HEK293T (cell line): ENCODE results near the gene DSTYK.

Experiments used
- CTCF ChIA-PET: fragments of 350-600 bp; formaldehyde crosslinking; extraction: SDS; loops from one replicate; lab custom pipeline; 2021; ENCODE audit warnings: antibody characterized with exemption, inconsistent platforms; lab: Yijun Ruan, JAX
- POLR2A ChIA-PET: fragments of 350-600 bp; formaldehyde crosslinking; extraction: SDS; loops from one replicate; lab custom pipeline; 2020; ENCODE audit warnings: antibody characterized with exemption, inconsistent platforms; lab: Yijun Ruan, JAX
- DNase-seq: peaks from one replicate; pipeline ENCODE4 v3.0.0; 2012; ENCODE audit warnings: mixed read lengths; ENCODE audit errors: extremely low spot score
- BHLHE40 ChIP-seq: fragments of 450-650 bp; IDR thresholded peaks from 2 replicates; pipeline ENCODE4 v1.6.1; 2016; ENCODE audit warnings: mild to moderate bottlenecking, moderate library complexity, borderline replicate concordance
- CTBP1 ChIP-seq: fragments of 450-650 bp; IDR thresholded peaks from 2 replicates; pipeline ENCODE4 v1.6.1; 2016; ENCODE audit warnings: borderline replicate concordance
- ELF4 ChIP-seq: fragments of 450-650 bp; IDR thresholded peaks from 2 replicates; pipeline ENCODE4 v1.6.1; 2017; ENCODE audit warnings: antibody characterized with exemption
- FOXA1 ChIP-seq: fragments of 450-650 bp; IDR thresholded peaks from 2 replicates; pipeline ENCODE4 v1.6.1; 2016; ENCODE audit warnings: mild to moderate bottlenecking
- FOXK2 ChIP-seq: fragments of 450-650 bp; IDR thresholded peaks from 2 replicates; pipeline ENCODE4 v1.6.1; 2016; ENCODE audit warnings: mild to moderate bottlenecking
- FOXM1 ChIP-seq: fragments of 450-650 bp; IDR thresholded peaks from 2 replicates; pipeline ENCODE4 v1.6.1; 2017; ENCODE audit warnings: mild to moderate bottlenecking, borderline replicate concordance
- HDGF ChIP-seq: fragments of 450-650 bp; IDR thresholded peaks from 2 replicates; pipeline ENCODE4 v1.6.1; 2017; ENCODE audit warnings: antibody characterized with exemption, borderline replicate concordance
- LEF1 ChIP-seq: fragments of 450-650 bp; IDR thresholded peaks from 2 replicates; pipeline ENCODE4 v1.6.1; 2017; ENCODE audit warnings: mild to moderate bottlenecking, borderline replicate concordance
- NFRKB ChIP-seq: fragments of 450-650 bp; IDR thresholded peaks from 2 replicates; pipeline ENCODE4 v1.6.1; 2016; ENCODE audit warnings: mild to moderate bottlenecking, moderate library complexity
- PKNOX1 ChIP-seq: fragments of 450-650 bp; IDR thresholded peaks from 2 replicates; pipeline ENCODE4 v1.6.1; 2016
- SP1 ChIP-seq: fragments of 450-650 bp; IDR thresholded peaks from 2 replicates; pipeline ENCODE4 v1.6.1; 2017
- SUZ12 ChIP-seq: fragments of 450-650 bp; IDR thresholded peaks from 2 replicates; pipeline ENCODE4 v1.6.1; 2016; ENCODE audit warnings: mild to moderate bottlenecking
- TARDBP ChIP-seq: fragments of 450-650 bp; IDR thresholded peaks from 2 replicates; pipeline ENCODE4 v1.6.1; 2016
- ZNF384 ChIP-seq: fragments of 450-650 bp; IDR thresholded peaks from 2 replicates; pipeline ENCODE4 v1.6.1; 2016

The DSTYK gene

GRCh38 chr1:205229916-205230700, 18.6 kb upstream of the DSTYK start:
- POLR2A ChIA-PET = interaction anchor here (1.0 to 3.4 kb wide), 7 partner anchors 9 to 91 kb away, joined by 3 to 16 read pairs (median 8); partner anchors contain the start of gene DSTYK
- DNase-seq = no peak
- CTCF ChIA-PET = interaction anchor here (0.6 to 3.1 kb wide), 14 partner anchors 21 to 174 kb away, joined by 3 to 34 read pairs (median 4); no protein-coding TSS in a partner anchor
- TF ChIP-seq ELF4 (no peak), NFRKB (no peak), BHLHE40 (no peak), HDGF (no peak), LEF1 (no peak), CTBP1 (no peak), SUZ12 (no peak), FOXM1 (no peak), TARDBP (no peak), ZNF384 (no peak), FOXA1 (no peak)

- peak; percentile 92 for DNase-seq
- POLR2A ChIA-PET = interaction anchor here (1.0 to 3.4 kb wide), 8 partner anchors 10 to 92 kb away, joined by 3 to 16 read pairs (median 6); partner anchors contain the start of gene DSTYK
Observed at GRCh38 chr1:205229399-205229871, 17.9 kb upstream of the DSTYK start.

GRCh38 chr1:205228093-205228521, 16.6 kb upstream of the DSTYK start:
- POLR2A ChIA-PET = interaction anchor here (0.6 to 3.4 kb wide), 17 partner anchors 10 to 147 kb away, joined by 3 to 16 read pairs (median 4); partner anchors contain the start of genes DSTYK and RBBP5

More at GRCh38 chr1:205229399-205229871, 17.9 kb upstream of the DSTYK start:
- CTCF ChIA-PET = interaction anchor here (0.6 to 3.1 kb wide), 16 partner anchors 21 to 173 kb away, joined by 3 to 34 read pairs (median 3); no protein-coding TSS in a partner anchor
- TF ChIP-seq SUZ12 = no peak
- TF ChIP-seq ZNF384 = no peak
- TF ChIP-seq PKNOX1 = peak; percentile 66

GRCh38 chr1:205227584-205228013, 16.1 kb upstream of the DSTYK start, which contains the start of gene TMCC2:
TSS of gene TMCC2 (plus strand) at chr1:205227946. CDS start at chr1:205228565, 619 bp downstream.
- ChIA-PET CTCF (interaction anchor here (0.6 to 3.1 kb wide), 7 partner anchors 9 to 258 kb away, joined by 3 to 34 read pairs (median 4); no protein-coding TSS in a partner anchor), POLR2A (interaction anchor here (0.6 to 3.4 kb wide), 15 partner anchors 9 to 147 kb away, joined by 3 to 16 read pairs (median 3); partner anchors contain the start of genes DSTYK and RBBP5)
- peak; percentile 98 for DNase-seq
- TF ChIP-seq SUZ12 (no peak), ELF4 (no peak), PKNOX1 (peak; percentile 99)

More at GRCh38 chr1:205228093-205228521, 16.6 kb upstream of the DSTYK start:
- TF ChIP-seq TARDBP (no peak), HDGF (no peak), ELF4 (no peak), SP1 (no peak), FOXK2 (no peak)
- CTCF ChIA-PET = interaction anchor here (0.6 to 3.1 kb wide), 10 partner anchors 10 to 257 kb away, joined by 3 to 34 read pairs (median 4); no protein-coding TSS in a partner anchor
- DNase-seq = no peak

GRCh38 chr1:205226868-205227583, 15.5 kb upstream of the DSTYK start:
- DNase-seq = no peak
- TF ChIP-seq TARDBP = no peak
- ChIA-PET POLR2A (interaction anchor here (0.7 to 3.4 kb wide), 12 partner anchors 9 to 105 kb away, joined by 3 to 16 read pairs (median 4); partner anchors contain the start of genes DSTYK and RBBP5), CTCF (interaction anchor here (0.9 to 1.3 kb wide), 3 partner anchors 9 to 86 kb away, joined by 3 to 5 read pairs (median 3); no protein-coding TSS in a partner anchor)

- ChIA-PET CTCF (no interaction called here), POLR2A (no interaction called here)
- TF ChIP-seq FOXM1 (no peak), HDGF (no peak), BHLHE40 (no peak), LEF1 (no peak), PKNOX1 (no peak), TARDBP (no peak), FOXA1 (no peak), ZNF384 (no peak), ELF4 (no peak), SP1 (no peak)
- no peak for DNase-seq
Observed at GRCh38 chr1:205225901-205226765, 14.6 kb upstream of the DSTYK start.
